ENCODE results near the gene CASKIN1. TPM values are rescaled to one million over a fixed set of nuclear protein-coding genes. Genes with fewer than 3 reads are reported as not detected.

Gene CASKIN1
- total RNA-seq, 1 experiment from 2014 or later = 5.9 TPM

GRCh38 chr16:2184346-2184745 is 12.1 kb downstream of the CASKIN1 start:
- POLR2A ChIA-PET = no interaction called here
- H4K20me1 ChIP-seq (ENCODE audit: insufficient read depth) = no peaks in the 10 kb centered on the region
- TF ChIP-seq CBX3 (IDR thresholded peaks at IDR 0.05; ENCODE audit: low read depth) = no peak
- TF ChIP-seq EGR1 (IDR thresholded peaks at IDR 0.05; ENCODE audit: low read depth) = no peak
- TF ChIP-seq MAX (IDR thresholded peaks at IDR 0.05) = no peak
- no peak for TF ChIP-seq POLR2AphosphoS5 (IDR thresholded peaks at IDR 0.05; ENCODE audit: low read depth, low read length)
- no peak for TF ChIP-seq CTCF (IDR thresholded peaks at IDR 0.05 in 2 of 3, conservative IDR thresholded peaks at IDR 0.05 in 1 of 3; ENCODE audit: borderline replicate concordance in 1 of 3, insufficient read depth in 1 of 3, low read depth in 2 of 3, low read length in 2 of 3)
- TF ChIP-seq SP1 (IDR thresholded peaks at IDR 0.05; ENCODE audit: low read depth) = no peak
- TF ChIP-seq EZH2 (IDR thresholded peaks at IDR 0.05) = no peak
- no peak for TF ChIP-seq YY1 (IDR thresholded peaks at IDR 0.05; ENCODE audit: extremely low read depth, insufficient replicate concordance, low read depth, low read length)
- no peak for TF ChIP-seq ATF3 (IDR thresholded peaks at IDR 0.05)
- TF ChIP-seq RAD21 (IDR thresholded peaks at IDR 0.05; ENCODE audit: low read depth) = no peak
- no peak overlapping the region for H3K4me2 ChIP-seq (ENCODE audit: low read length)
- no peak overlapping the region for H3K9ac ChIP-seq (ENCODE audit: low read length)
- no peaks in the 10 kb centered on the region for H3K9me2 ChIP-seq (ENCODE audit: insufficient read depth)
- H3K27me3 ChIP-seq (ENCODE audit: insufficient read depth, low read length) = no peaks in the 10 kb centered on the region
- no peak for DNase-seq (ENCODE audit: low read depth, low spot score)
- no peak for ATAC-seq
- BruUV-seq (replicated peaks) = no TSS peak
- intact Hi-C loops (cut with micrococcal nuclease) = no loop called here
- H3K36me3 ChIP-seq (ENCODE audit: control insufficient read depth in 1 of 2, insufficient read depth in 2 of 2, low read length in 2 of 2) = no peaks in the 10 kb centered on the region
- no peaks in the 10 kb centered on the region for H3K79me2 ChIP-seq (ENCODE audit: insufficient read depth, low read length)
- H3K9me3 ChIP-seq (ENCODE audit: control insufficient read depth in 1 of 2, insufficient read depth in 1 of 2, low read depth in 1 of 2, low read length in 2 of 2) = no peaks in the 10 kb centered on the region
- H2AFZ ChIP-seq (ENCODE audit: low read depth, low read length, poor library complexity, severe bottlenecking) = no peak overlapping the region
- H3K4me1 ChIP-seq (ENCODE audit: control insufficient read depth in 1 of 2, insufficient read depth in 2 of 2, low read length in 2 of 2) = no peaks in the 10 kb centered on the region
- H3K4me3 ChIP-seq (replicated peaks in 1 of 2; ENCODE audit: low read depth in 1 of 2, low read length in 2 of 2) = no peak overlapping the region
- RAD21 ChIA-PET (ENCODE audit: low non-redundant PET in 1 of 2, low total read pairs in 2 of 2, uncharacterized antibody in 2 of 2, unreplicated experiment in 2 of 2) = no interaction called here
- CTCF ChIA-PET = no interaction called here
- no peak overlapping the region for H3K27ac ChIP-seq (ENCODE audit: low read depth, low read length)
